SK-N-MC (cell line): ENCODE results near the gene CNNM2.
"Not testable (repeated sequence)": the region's sequence is repeated elsewhere in the genome, so short reads cannot be mapped to it uniquely, and the experiment has no call there.

ENCODE experiments used
- DNase-seq: peaks from one replicate; pipeline ENCODE4 v3.0.0-alpha.2; 2011; ENCODE audit warnings: low read depth, low spot score
- H3K27ac ChIP-seq: fragments of 200-600 bp; sonication (generic); 2 replicates; pipeline ENCODE4 v1.5.1; 2016; ENCODE audit warnings: mixed run types
- H3K36me3 ChIP-seq: fragments of 200-600 bp; sonication (generic); 2 replicates; pipeline ENCODE4 v1.6.1; 2017; ENCODE audit warnings: antibody characterized with exemption, low read length, mixed read lengths; ENCODE audit not compliant: insufficient read depth
- H3K4me3 ChIP-seq: fragments of 200-600 bp; sonication (generic); 2 replicates; pipeline ENCODE4 v1.5.1; 2016
- H3K9ac ChIP-seq: fragments of 200-600 bp; sonication (generic); 2 replicates; pipeline ENCODE4 v1.8.0; 2017; ENCODE audit warnings: mixed run types, mixed read lengths; ENCODE audit not compliant: insufficient read length
- H3K9me3 ChIP-seq: fragments of 200-600 bp; sonication (generic); 2 replicates; pipeline ENCODE4 v1.6.1; 2017; ENCODE audit warnings: low read depth, mild to moderate bottlenecking, antibody characterized with exemption, low read length, moderate library complexity, mixed read lengths
- EZH2 ChIP-seq: fragments of 200-600 bp; sonication (generic); IDR thresholded peaks from one replicate; pipeline ENCODE4 v1.6.1; 2017; ENCODE audit warnings: antibody characterized with exemption
- FOXP2 ChIP-seq: optimal IDR thresholded peaks from 2 replicates; pipeline ENCODE3; 2011; ENCODE audit warnings: mild to moderate bottlenecking, moderate library complexity; ENCODE audit not compliant: insufficient read depth; ENCODE audit errors: extremely low read length, control extremely low read depth
- POLR2AphosphoS5 ChIP-seq: IDR thresholded peaks from 2 replicates; pipeline ENCODE4 v1.6.1; 2012; ENCODE audit warnings: mild to moderate bottlenecking, low read depth, low read length, borderline replicate concordance

CNNM2 gene

DNA sequence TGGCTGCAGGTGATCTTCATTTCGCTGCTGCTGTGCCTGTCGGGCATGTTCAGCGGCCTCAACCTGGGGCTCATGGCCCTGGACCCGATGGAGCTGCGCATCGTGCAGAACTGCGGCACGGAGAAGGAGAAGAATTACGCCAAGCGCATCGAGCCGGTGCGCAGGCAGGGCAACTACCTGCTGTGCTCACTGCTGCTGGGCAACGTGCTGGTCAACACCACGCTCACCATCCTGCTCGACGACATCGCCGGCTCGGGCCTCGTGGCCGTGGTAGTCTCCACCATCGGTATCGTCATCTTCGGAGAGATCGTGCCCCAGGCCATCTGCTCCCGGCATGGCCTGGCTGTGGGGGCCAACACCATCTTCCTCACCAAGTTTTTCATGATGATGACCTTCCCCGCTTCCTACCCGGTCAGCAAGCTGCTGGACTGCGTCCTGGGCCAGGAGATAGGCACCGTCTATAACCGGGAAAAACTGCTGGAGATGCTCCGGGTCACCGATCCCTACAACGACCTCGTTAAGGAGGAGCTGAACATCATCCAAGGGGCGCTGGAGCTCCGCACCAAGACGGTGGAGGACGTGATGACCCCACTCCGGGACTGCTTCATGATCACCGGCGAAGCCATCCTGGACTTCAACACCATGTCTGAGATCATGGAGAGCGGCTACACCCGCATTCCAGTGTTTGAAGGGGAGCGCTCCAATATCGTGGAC is 1.3 kb downstream of the CNNM2 start:
- no peak for TF ChIP-seq EZH2
- no peak for TF ChIP-seq POLR2AphosphoS5
- TF ChIP-seq FOXP2, result no peak
- no peak overlapping the region for H3K9ac ChIP-seq
- no peaks in the 10 kb centered on the region for H3K9me3 ChIP-seq
- no peak for DNase-seq
- H3K27ac ChIP-seq, result no peak overlapping the region
- H3K36me3 ChIP-seq, result no peaks in the 10 kb centered on the region
- peak overlapping the region; percentile 89 for H3K4me3 ChIP-seq

DNA sequence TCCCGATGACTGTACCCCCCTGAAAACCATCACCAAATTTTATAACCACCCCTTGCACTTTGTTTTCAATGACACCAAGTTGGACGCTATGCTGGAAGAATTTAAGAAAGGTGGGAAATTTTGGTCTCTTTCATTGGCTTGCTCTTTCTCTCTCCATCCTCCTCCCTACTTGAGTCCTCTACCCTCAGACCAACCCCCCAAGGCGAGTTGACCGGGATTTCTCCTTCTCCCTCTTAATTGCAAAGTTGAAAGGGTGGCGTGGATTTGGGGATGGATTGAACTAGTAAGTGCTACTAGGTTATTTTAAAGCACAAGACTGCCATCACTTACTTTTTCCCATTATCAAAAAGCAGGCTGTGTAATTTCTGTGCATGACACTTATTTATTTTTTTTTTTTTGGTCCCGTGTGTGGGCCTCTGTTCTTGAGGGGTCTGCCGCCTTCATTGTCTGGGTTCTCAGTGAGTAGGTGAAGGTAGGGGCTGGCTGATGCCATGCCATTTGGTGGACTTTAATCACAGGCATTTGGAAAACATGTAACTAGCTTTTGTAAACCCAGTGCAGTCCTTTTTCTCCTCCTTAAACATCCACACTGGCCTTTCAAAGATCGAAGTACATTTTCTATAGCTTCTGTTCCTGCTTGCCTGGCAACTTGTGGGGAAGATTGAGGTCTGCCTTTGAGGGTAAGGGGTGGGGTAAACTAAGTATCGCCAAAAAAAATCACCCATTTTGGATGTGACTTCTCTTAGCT is 2.1 kb downstream of the CNNM2 start:
- Histone ChIP-seq H3K9ac (no peak overlapping the region), H3K27ac (no peak overlapping the region), H3K36me3 (no peaks in the 10 kb centered on the region), H3K4me3 (no peak overlapping the region), H3K9me3 (no peaks in the 10 kb centered on the region)
- no peak for TF ChIP-seq FOXP2
- no peak for TF ChIP-seq POLR2AphosphoS5
- no peak for TF ChIP-seq EZH2
- DNase-seq, result no peak

DNA sequence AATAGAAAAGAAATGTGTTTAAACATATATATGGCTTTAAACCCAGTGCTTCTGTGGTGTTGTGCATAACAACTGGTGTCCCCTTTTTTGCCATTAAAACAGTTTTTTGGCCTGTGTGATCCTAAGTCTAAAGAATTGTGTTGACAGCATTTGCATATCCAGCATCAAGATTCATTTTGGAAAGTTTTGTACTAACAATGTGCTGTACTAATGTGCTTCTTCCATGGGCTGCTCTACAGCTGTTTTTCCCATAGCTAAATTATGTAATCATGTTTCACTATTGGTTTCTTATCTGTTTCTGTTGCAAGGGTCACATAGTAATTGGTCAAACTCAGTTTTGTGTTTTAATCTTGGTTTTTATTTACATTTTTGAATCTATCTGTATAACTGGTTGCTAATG is 5.5 kb downstream of the CNNM2 start:
- no peak overlapping the region for H3K4me3 ChIP-seq
- TF ChIP-seq EZH2 (no peak), FOXP2 (no peak), POLR2AphosphoS5 (no peak)
- no peaks in the 10 kb centered on the region for H3K9me3 ChIP-seq
- no peak for DNase-seq
- H3K27ac ChIP-seq, result no peak overlapping the region
- H3K36me3 ChIP-seq, result no peaks in the 10 kb centered on the region
- H3K9ac ChIP-seq, result no peak overlapping the region

DNA sequence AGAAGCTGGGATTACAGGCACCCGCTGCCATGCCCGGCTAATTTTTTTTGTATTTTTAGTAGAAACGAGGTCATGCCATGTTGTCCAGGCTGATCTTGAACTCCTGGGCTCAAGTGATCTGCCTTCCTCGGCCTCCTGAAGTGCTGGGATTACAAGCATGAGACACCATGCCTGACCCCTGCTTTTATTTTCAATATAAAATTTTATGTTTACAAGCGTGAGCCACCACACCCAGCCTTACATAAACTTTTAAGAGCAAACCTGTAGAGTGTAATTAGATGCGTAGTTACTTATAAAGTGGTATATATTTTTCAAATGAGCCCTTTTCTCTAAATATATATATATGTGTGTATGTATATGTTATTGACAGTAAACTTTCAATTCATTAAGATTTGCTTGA is 8.7 kb downstream of the CNNM2 start:
- Histone ChIP-seq H3K36me3 (no peaks in the 10 kb centered on the region), H3K9me3 (no peaks in the 10 kb centered on the region), H3K4me3 (no peak overlapping the region), H3K9ac (no peak overlapping the region), H3K27ac (no peak overlapping the region)
- TF ChIP-seq EZH2 (no peak), POLR2AphosphoS5 (no peak), FOXP2 (no peak)
- no peak for DNase-seq

DNA sequence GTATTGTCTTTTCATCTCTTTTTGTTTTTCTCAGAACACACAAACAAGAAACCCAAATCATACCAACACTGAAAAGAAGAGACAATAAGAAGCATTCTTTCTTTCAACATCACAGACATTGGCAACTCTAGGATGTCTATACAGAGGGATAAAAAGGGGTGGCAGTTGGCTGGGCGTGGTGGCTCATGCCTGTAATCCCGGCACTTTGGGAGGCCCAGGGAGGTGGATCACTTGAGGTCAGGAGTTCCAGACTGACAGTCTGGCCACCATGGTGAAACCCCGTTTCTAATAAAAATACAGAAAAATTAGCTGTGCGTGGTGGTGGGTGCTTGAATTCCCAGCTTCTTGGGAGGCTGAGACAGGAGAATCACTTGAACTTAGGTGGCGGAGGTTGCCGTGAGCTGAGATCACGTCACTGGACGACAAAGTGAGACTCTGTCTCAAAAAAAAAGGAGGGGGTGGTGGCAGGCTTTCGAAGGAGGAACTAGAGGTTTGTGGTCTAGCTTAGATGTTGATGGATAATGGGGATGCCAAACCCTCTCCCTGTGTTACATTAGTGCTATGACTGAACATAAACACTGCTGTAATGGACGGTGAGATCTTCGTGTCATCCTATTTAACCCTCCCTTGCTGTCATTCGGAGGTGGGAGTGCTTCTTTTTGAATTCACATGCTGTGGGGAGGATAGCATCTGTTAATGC is 9.4 kb downstream of the CNNM2 start:
- H3K9ac ChIP-seq, result no peak overlapping the region
- no peak overlapping the region for H3K4me3 ChIP-seq
- H3K36me3 ChIP-seq, result no peaks in the 10 kb centered on the region
- TF ChIP-seq FOXP2, result no peak
- no peak for DNase-seq
- H3K27ac ChIP-seq, result no peak overlapping the region
- H3K9me3 ChIP-seq, result no peaks in the 10 kb centered on the region

DNA sequence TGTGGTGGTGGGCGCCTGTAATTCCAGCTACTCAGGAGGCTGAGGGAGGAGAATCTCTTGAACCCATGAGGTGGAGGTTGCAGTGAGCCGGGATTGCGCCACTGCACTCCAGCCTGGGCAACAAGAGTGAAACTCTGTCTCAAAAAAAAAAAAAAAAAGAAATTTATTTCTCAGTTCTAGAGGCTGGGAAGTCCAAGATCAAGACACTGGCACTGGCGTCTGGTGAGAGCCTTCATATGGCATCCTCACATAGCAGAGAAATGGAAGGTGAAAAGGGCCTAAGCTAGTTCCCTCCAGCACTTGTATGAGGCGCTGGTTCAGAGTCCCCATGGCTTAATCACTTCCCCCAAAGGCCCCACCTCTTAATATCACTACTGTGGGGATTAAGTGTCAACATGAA is 10.3 kb downstream of the CNNM2 start:
- H3K27ac ChIP-seq, H3K36me3 ChIP-seq, H3K4me3 ChIP-seq, H3K9ac ChIP-seq, DNase-seq, H3K9me3 ChIP-seq: not testable (repeated sequence)

DNA sequence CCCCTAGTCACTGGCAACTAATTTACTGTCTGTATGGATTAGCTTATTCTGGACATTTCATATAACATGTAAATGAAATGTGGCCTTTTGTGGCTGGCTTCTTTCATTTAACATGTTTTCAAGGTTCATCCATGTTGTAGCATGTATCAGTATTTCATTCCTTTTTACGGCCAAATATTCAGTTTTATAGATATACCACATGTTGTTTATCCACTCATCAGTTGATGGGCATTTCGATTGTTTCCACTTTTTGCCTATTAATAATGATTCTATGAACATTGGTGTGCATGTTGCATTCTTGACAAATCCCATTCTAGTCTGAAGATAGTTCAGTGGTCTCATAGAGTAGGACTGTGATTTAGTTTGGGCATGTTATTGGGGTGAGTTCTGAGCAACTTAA is 12.6 kb downstream of the CNNM2 start:
- no peaks in the 10 kb centered on the region for H3K9me3 ChIP-seq
- no peak overlapping the region for H3K27ac ChIP-seq
- no peak overlapping the region for H3K4me3 ChIP-seq
- H3K36me3 ChIP-seq, result no peaks in the 10 kb centered on the region
- no peak for DNase-seq
- H3K9ac ChIP-seq, result no peak overlapping the region
- TF ChIP-seq POLR2AphosphoS5 (no peak), EZH2 (no peak), FOXP2 (no peak)

DNA sequence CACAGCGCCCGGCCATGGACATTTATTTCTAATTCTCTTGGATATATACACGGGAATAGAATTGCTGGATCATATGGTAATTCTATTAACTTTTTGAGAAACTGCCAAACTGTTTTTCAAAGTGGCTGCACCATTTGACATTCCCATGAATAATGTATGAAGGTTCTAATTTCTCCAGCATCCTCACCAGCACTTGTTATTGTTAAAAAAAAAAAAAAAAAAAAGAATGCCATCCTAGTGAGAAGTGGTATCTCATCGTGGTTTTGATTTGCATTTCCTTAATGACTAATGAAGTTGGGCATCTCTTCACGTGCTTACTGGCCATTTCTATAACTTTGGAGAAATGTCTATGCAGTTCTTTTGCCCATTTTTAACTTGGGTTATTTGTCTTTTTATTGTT is 13.5 kb downstream of the CNNM2 start:
- Histone ChIP-seq H3K36me3 (no peaks in the 10 kb centered on the region), H3K27ac (no peak overlapping the region), H3K4me3 (no peak overlapping the region), H3K9me3 (no peaks in the 10 kb centered on the region), H3K9ac (no peak overlapping the region)
- TF ChIP-seq FOXP2 (no peak), POLR2AphosphoS5 (no peak), EZH2 (no peak)
- DNase-seq, result no peak

DNA sequence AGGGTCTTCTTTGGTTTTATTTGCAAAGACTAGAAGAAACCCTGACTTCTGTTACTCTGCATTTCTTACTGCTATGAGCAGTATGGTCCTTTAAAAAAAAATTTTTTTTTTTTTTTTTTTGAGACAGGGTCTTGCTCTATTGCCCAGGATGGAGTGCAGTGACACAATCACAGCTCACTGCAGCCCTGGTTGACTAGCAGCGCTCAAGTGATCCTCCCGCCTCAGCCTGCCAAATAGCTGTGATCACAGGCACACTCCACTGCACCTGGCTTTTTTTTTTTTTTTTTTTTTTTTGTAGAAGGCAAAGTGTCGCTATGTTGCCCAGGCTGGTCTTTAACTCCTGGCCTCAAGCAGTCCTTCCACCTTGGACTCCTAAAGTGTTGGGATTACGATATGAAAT is 17.4 kb downstream of the CNNM2 start:
- no peak for DNase-seq
- H3K9ac ChIP-seq, result no peak overlapping the region
- H3K4me3 ChIP-seq, result no peak overlapping the region
- H3K36me3 ChIP-seq, result no peaks in the 10 kb centered on the region
- no peaks in the 10 kb centered on the region for H3K9me3 ChIP-seq
- H3K27ac ChIP-seq, result no peak overlapping the region
- TF ChIP-seq POLR2AphosphoS5 (no peak), FOXP2 (no peak), EZH2 (no peak)
